Epithelial cell of proximal tubule (primary cell): ENCODE results near the gene CDK8. TPM values are rescaled to one million over a fixed set of nuclear protein-coding genes. Genes with fewer than 3 reads are reported as not detected.

Source experiments
- DNase-seq: peaks from one replicate; pipeline ENCODE4 v3.0.0-alpha.2; 2011; ENCODE audit warnings: low read depth
- H3K4me3 ChIP-seq: 2 replicates; pipeline ENCODE4 v1.5.1; 2011; ENCODE audit warnings: low read depth, mild to moderate bottlenecking, low read length
- CTCF ChIP-seq: conservative IDR thresholded peaks from 2 replicates; pipeline ENCODE4 v1.5.1; 2012; ENCODE audit warnings: low read depth, mild to moderate bottlenecking, low read length
- total RNA-seq: library from RNA; depleted of rRNA; stranded (reverse); fragments of >200 nt; gene quantifications from 2 replicates; pipeline ENCODE4 v1.2.3, GENCODE V29; 2015

The CDK8 gene
- total RNA-seq, 1 donor from 2014 or later = 15.3 TPM

GRCh38 chr13:26390203-26390602, 136.3 kb downstream of the CDK8 start:
- H3K4me3 ChIP-seq = no peak overlapping the region
- TF ChIP-seq CTCF = no peak
- no peak for DNase-seq

- DNase-seq = no peak
- H3K4me3 ChIP-seq = no peak overlapping the region
- no peak for TF ChIP-seq CTCF
Observed at GRCh38 chr13:26400545-26400944, 146.6 kb downstream of the CDK8 start.

- H3K4me3 ChIP-seq = no peak overlapping the region
- no peak for DNase-seq
- TF ChIP-seq CTCF = no peak
Observed at GRCh38 chr13:26401069-26401468, 147.1 kb downstream of the CDK8 start.

GRCh38 chr13:26401578-26402021, 147.7 kb downstream of the CDK8 start:
- no peak overlapping the region for H3K4me3 ChIP-seq
- no peak for DNase-seq
- no peak for TF ChIP-seq CTCF

GRCh38 chr13:26406791-26407190, 152.9 kb downstream of the CDK8 start:
- TF ChIP-seq CTCF = no peak
- no peak overlapping the region for H3K4me3 ChIP-seq
- no peak for DNase-seq

GRCh38 chr13:26411206-26411605, 157.3 kb downstream of the CDK8 start:
- DNase-seq = no peak
- H3K4me3 ChIP-seq = no peak overlapping the region
- no peak for TF ChIP-seq CTCF

- H3K4me3 ChIP-seq = no peak overlapping the region
- TF ChIP-seq CTCF = no peak
- no peak for DNase-seq
Observed at GRCh38 chr13:26412263-26412662, 158.3 kb downstream of the CDK8 start.
